K562 (cell line): ENCODE results near the gene OR8B8. TPM values are rescaled to one million over a fixed set of nuclear protein-coding genes. Genes with fewer than 3 reads are reported as not detected.

Experiments
- ATAC-seq: fragments of 200-7000 bp; cut with Tn5 transposase; 3 replicates; pipeline ENCODE4 v1.9.1; 2020; ENCODE audit warnings: moderate library complexity
- BruUV-seq: library from RNA; stranded (reverse); fragments of 400-500 nt; replicated peaks from 2 replicates; lab custom pipeline; 2021; lab: Mats Ljungman, UMichigan
- CTCF ChIA-PET: fragments of 300-600 bp; formaldehyde crosslinking; extraction: SDS; loops from one replicate; lab custom pipeline; 2021; ENCODE audit warnings: low intra/inter-chr PET ratio; lab: Yijun Ruan, JAX
- POLR2A ChIA-PET: fragments of 300-600, 350-650 bp; sonication (Branson Sonifier 250); formaldehyde crosslinking; extraction: SDS; loops from one replicate; lab custom pipeline; 2021; ENCODE audit warnings: antibody characterized with exemption, inconsistent platforms; lab: Yijun Ruan, JAX
- DNase-seq, 4 experiments: peaks; one replicate each; pipeline versions ENCODE4 v3.0.0 to v3.0.0-alpha.2; 2011 to 2018; ENCODE audit warnings: low spot score in 3 of 4, mixed read lengths in 3 of 4; ENCODE audit errors: extremely low read depth in 1 of 4
- FAIRE-seq: peaks from 2 replicates; lab custom pipeline; 2011; peaks lifted over from hg19 to GRCh38; lab: Jason Lieb, UNC
- H2AFZ ChIP-seq: 2 replicates; pipeline ENCODE4 v1.6.0; 2011; ENCODE audit warnings: low read depth, low read length, control low read depth, inconsistent platforms
- H3K27ac ChIP-seq: fragments of 200-600 bp; 3 replicates; pipeline ENCODE4 v1.8.0; 2011; ENCODE audit warnings: low read depth, mild to moderate bottlenecking, control low read depth, inconsistent platforms, low read length, moderate library complexity, mixed read lengths; ENCODE audit errors: extremely low read depth
- H3K27me3 ChIP-seq, 2 experiments: fragments of 300-600 bp in 1 of 2; 2 replicates in 1 of 2; 3 replicates in 1 of 2; pipeline versions ENCODE4 v1.6.0 to v1.8.0; 2011; ENCODE audit warnings: inconsistent platforms in 2 of 2, low read length in 2 of 2, mild to moderate bottlenecking in 1 of 2, mixed read lengths in 1 of 2, moderate library complexity in 1 of 2; ENCODE audit not compliant: control insufficient read depth in 2 of 2, insufficient read depth in 2 of 2
- H3K36me3 ChIP-seq: fragments of 300-600 bp; 3 replicates; pipeline ENCODE4 v1.8.0; 2011; ENCODE audit warnings: mild to moderate bottlenecking, low read length, inconsistent platforms; ENCODE audit not compliant: control insufficient read depth, insufficient read depth
- H3K4me1 ChIP-seq, 2 experiments: fragments of 200-600 bp in 1 of 2; replicated peaks in 1 of 2; 2 replicates in 1 of 2; 3 replicates in 1 of 2; pipeline versions ENCODE4 v1.5.1 to v1.8.0; 2011; ENCODE audit warnings: inconsistent platforms in 2 of 2, low read length in 2 of 2, mild to moderate bottlenecking in 1 of 2, mixed read lengths in 1 of 2, moderate library complexity in 1 of 2; ENCODE audit not compliant: control insufficient read depth in 2 of 2, insufficient read depth in 2 of 2
- H3K4me2 ChIP-seq: 2 replicates; pipeline ENCODE4 v1.6.1; 2011; ENCODE audit warnings: low read length, control low read depth, inconsistent platforms, mixed read lengths; ENCODE audit not compliant: insufficient read depth
- H3K4me3 ChIP-seq: fragments of 200-600 bp; sonication (generic), shearing (Covaris generic); 2 replicates; pipeline ENCODE4 v1.5.1; 2016; ENCODE audit warnings: control low read depth, inconsistent platforms
- H3K79me2 ChIP-seq: fragments of 200-600 bp; 3 replicates; pipeline ENCODE4 v1.8.0; 2011; ENCODE audit warnings: low read length, inconsistent platforms; ENCODE audit not compliant: control insufficient read depth, insufficient read depth
- H3K9ac ChIP-seq, 2 experiments: 2 replicates each; pipeline versions ENCODE4 v1.6.0 to v1.6.1; 2011; ENCODE audit warnings: low read depth in 2 of 2, low read length in 2 of 2, control low read depth in 1 of 2, inconsistent platforms in 1 of 2, mild to moderate bottlenecking in 1 of 2, mixed read lengths in 1 of 2; ENCODE audit not compliant: insufficient read depth in 1 of 2
- H3K9me1 ChIP-seq: one replicate; pipeline ENCODE4 v1.6.0; 2011; ENCODE audit warnings: inconsistent platforms, mild to moderate bottlenecking, low read length, moderate library complexity; ENCODE audit not compliant: control insufficient read depth, insufficient read depth
- H3K9me3 ChIP-seq: replicated peaks from 2 replicates; pipeline ENCODE4 v1.5.1; 2011; ENCODE audit warnings: low read depth, low read length, inconsistent platforms; ENCODE audit not compliant: control insufficient read depth, insufficient read depth
- H4K20me1 ChIP-seq: replicated peaks from 2 replicates; pipeline ENCODE4 v1.6.1; 2011; ENCODE audit warnings: low read length, inconsistent platforms, mixed read lengths; ENCODE audit not compliant: control insufficient read depth, insufficient read depth
- CBFA2T2 ChIP-seq: fragments of 450-650 bp; conservative IDR thresholded peaks from 2 replicates; pipeline ENCODE4 v1.6.1; 2017; ENCODE audit warnings: mild to moderate bottlenecking
- DDX20 ChIP-seq: fragments of 450-650 bp; IDR thresholded peaks from 2 replicates; pipeline ENCODE4 v1.6.1; 2016; ENCODE audit warnings: missing genetic modification characterization, low read depth, mild to moderate bottlenecking, missing compliant biosample characterization, moderate library complexity
- EHMT2 ChIP-seq: fragments of 450-650 bp; IDR thresholded peaks from 2 replicates; pipeline ENCODE4 v1.6.1; 2018; ENCODE audit warnings: antibody characterized with exemption
- GABPB1 ChIP-seq: sonication (generic); formaldehyde crosslinking; IDR thresholded peaks from 2 replicates; pipeline ENCODE4 v1.8.0; 2022; ENCODE audit warnings: mild to moderate bottlenecking, missing genetic modification reagents
- HINFP ChIP-seq: fragments of 450-650 bp; conservative IDR thresholded peaks from 2 replicates; pipeline ENCODE4 v1.6.1; 2016; ENCODE audit warnings: missing genetic modification characterization, low read depth, mild to moderate bottlenecking, control low read depth, missing compliant biosample characterization
- MAFG ChIP-seq: fragments of 450-650 bp; conservative IDR thresholded peaks from 2 replicates; pipeline ENCODE4 v1.6.1; 2016; ENCODE audit warnings: missing genetic modification characterization, missing compliant biosample characterization
- MAFK ChIP-seq: IDR thresholded peaks from 2 replicates; pipeline ENCODE4 v1.6.1; 2011; ENCODE audit warnings: low read length, improper control_type of control experiment
- RBM39 ChIP-seq: fragments of 200-400 bp; formaldehyde crosslinking; optimal IDR thresholded peaks from 2 replicates; pipeline ENCODE3; 2018; ENCODE audit warnings: low read depth, low read length
- TCF15 ChIP-seq: fragments of 250-450 bp; sonication (Bioruptor Pico); IDR thresholded peaks from 2 replicates; pipeline ENCODE4 v1.8.0; 2022; ENCODE audit warnings: moderate library complexity, mild to moderate bottlenecking, inconsistent platforms
- ZKSCAN3 ChIP-seq: fragments of 250-450 bp; sonication (Bioruptor Pico); IDR thresholded peaks from 2 replicates; pipeline ENCODE4 v1.4.0; 2020
- ZNF586 ChIP-seq: fragments of 450-650 bp; formaldehyde crosslinking; conservative IDR thresholded peaks from 2 replicates; pipeline ENCODE4 v1.4.0; 2020; ENCODE audit warnings: mild to moderate bottlenecking, moderate library complexity
- ZNF695 ChIP-seq: fragments of 450-650 bp; formaldehyde crosslinking; IDR thresholded peaks from 2 replicates; pipeline ENCODE4 v1.4.0; 2020; ENCODE audit warnings: mild to moderate bottlenecking, moderate library complexity
- ZNF717 ChIP-seq: fragments of 250-450 bp; sonication (Bioruptor Pico); IDR thresholded peaks from 2 replicates; pipeline ENCODE4 v1.5.0; 2021
- WGBS: fragments of 100-300 bp; shearing (Covaris generic); methylation state at CpG from one replicate; pipeline ENCODE4 v1.1.6; 2016; ENCODE audit warnings: low coverage, mixed read lengths; ENCODE audit not compliant: insufficient coverage; ENCODE audit errors: missing lambda C conversion rate; 5-methylcytosine and 5-hydroxymethylcytosine counted together
- in situ Hi-C: fragments of 300-500 bp; cut with MboI; formaldehyde crosslinking; loops from 4 replicates; pipeline ENCODE4 v1.15.0; 2018; ENCODE audit warnings: inconsistent platforms, mixed read lengths
- intact Hi-C: fragments of 100-400 bp; cut with micrococcal nuclease; formaldehyde crosslinking; loops from 2 replicates; pipeline ENCODE4 v1.14.2; 2022
- polyA plus RNA-seq, 8 experiments: library from polyadenylated mRNA; depleted of rRNA in 4 of 8; stranded (reverse) in 5 of 8; unstranded in 3 of 8; fragments of >200 nt; fragmentation: Nextera tagmentation in 2 of 8; fragmentation: Illumina TruSeq in 1 of 8; extraction: Ambion mirVana in 2 of 8; extraction: Trizol in 1 of 8; gene quantifications; 2 replicates each; pipeline versions ENCODE4 v1.2.1 to v1.2.3, GENCODE V29; 2011 to 2014; ENCODE audit warnings: inconsistent platforms in 1 of 8, missing spikeins in 1 of 8
- total RNA-seq, 7 experiments: library from RNA; depleted of rRNA in 6 of 7; stranded (reverse); fragments of >200 nt in 6 of 7; fragmentation: Illumina TruSeq in 2 of 7; extraction: Trizol in 2 of 7; gene quantifications; 2 replicates each; pipeline versions ENCODE4 v1.2.1 to v1.2.3, GENCODE V29; 2011 to 2021; ENCODE audit warnings: low replicate concordance in 1 of 7
- TF ChIP-seq, protein P1 (sequence below): sonication (generic); formaldehyde crosslinking; IDR thresholded peaks from 2 replicates; pipeline ENCODE4 v1.8.0; 2022; ENCODE audit warnings: missing genetic modification reagents, mild to moderate bottlenecking, borderline replicate concordance
- TF ChIP-seq, protein P2 (sequence below): fragments of 250-450 bp; sonication (Bioruptor Pico); IDR thresholded peaks from 2 replicates; pipeline ENCODE4 v1.4.0; 2020; ENCODE audit warnings: mild to moderate bottlenecking, moderate library complexity, borderline replicate concordance

Gene OR8B8
- total and polyA plus RNA-seq, 9 of the 15 experiments (the other 6 are each of a cell fraction or from before 2014, with no cell fraction given), result 0.18 TPM; not detected in 8

DNA sequence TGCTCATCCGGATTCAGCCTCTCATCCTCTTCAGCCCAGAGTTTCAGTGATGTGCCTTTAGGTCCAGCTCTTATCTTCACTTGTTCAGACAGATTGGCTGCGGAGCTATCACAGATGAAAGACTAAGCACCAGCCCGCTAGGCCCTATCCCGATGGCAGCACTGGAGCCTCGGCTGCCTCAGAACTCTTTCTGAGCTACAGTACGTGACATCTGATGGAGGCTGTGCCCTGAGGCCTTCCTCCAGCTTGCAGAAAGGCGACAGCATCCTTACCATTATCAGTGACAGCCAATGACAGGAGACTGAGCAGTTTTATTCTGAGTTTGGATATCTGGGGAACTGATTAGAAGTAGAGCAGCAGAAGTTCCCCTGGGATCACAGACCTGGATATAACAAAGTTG is 4.0 kb downstream of the OR8B8 start:
- intact Hi-C loops (no loop called here), in situ Hi-C loops (no loop called here)
- CTCF ChIA-PET, result no interaction called here
- POLR2A ChIA-PET, result interaction anchor here (0.6 to 2.3 kb wide), 2 partner anchors 28 to 380 kb away, joined by 4 to 7 read pairs; no protein-coding TSS in a partner anchor
- no peak overlapping the region for H3K4me3 ChIP-seq
- 20% methylated on average over 7 of the region's 7 CpGs for WGBS
- no peak for TF ChIP-seq TCF15
- no peak for TF ChIP-seq HINFP
- no peak for TF ChIP-seq CBFA2T2
- no peak for TF ChIP-seq ZNF586
- no peak for TF ChIP-seq RBM39
- TF ChIP-seq EHMT2, result no peak
- TF ChIP-seq ZNF717 (CRISPR knock-in tag), result no peak
- TF ChIP-seq, protein P1, sequence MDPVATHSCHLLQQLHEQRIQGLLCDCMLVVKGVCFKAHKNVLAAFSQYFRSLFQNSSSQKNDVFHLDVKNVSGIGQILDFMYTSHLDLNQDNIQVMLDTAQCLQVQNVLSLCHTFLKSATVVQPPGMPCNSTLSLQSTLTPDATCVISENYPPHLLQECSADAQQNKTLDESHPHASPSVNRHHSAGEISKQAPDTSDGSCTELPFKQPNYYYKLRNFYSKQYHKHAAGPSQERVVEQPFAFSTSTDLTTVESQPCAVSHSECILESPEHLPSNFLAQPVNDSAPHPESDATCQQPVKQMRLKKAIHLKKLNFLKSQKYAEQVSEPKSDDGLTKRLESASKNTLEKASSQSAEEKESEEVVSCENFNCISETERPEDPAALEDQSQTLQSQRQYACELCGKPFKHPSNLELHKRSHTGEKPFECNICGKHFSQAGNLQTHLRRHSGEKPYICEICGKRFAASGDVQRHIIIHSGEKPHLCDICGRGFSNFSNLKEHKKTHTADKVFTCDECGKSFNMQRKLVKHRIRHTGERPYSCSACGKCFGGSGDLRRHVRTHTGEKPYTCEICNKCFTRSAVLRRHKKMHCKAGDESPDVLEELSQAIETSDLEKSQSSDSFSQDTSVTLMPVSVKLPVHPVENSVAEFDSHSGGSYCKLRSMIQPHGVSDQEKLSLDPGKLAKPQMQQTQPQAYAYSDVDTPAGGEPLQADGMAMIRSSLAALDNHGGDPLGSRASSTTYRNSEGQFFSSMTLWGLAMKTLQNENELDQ (CRISPR knock-in tag), result no peak
- no peak for TF ChIP-seq DDX20
- TF ChIP-seq, protein P2, sequence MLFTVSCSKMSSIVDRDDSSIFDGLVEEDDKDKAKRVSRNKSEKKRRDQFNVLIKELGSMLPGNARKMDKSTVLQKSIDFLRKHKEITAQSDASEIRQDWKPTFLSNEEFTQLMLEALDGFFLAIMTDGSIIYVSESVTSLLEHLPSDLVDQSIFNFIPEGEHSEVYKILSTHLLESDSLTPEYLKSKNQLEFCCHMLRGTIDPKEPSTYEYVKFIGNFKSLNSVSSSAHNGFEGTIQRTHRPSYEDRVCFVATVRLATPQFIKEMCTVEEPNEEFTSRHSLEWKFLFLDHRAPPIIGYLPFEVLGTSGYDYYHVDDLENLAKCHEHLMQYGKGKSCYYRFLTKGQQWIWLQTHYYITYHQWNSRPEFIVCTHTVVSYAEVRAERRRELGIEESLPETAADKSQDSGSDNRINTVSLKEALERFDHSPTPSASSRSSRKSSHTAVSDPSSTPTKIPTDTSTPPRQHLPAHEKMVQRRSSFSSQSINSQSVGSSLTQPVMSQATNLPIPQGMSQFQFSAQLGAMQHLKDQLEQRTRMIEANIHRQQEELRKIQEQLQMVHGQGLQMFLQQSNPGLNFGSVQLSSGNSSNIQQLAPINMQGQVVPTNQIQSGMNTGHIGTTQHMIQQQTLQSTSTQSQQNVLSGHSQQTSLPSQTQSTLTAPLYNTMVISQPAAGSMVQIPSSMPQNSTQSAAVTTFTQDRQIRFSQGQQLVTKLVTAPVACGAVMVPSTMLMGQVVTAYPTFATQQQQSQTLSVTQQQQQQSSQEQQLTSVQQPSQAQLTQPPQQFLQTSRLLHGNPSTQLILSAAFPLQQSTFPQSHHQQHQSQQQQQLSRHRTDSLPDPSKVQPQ (CRISPR knock-in tag), result no peak
- no peak for TF ChIP-seq GABPB1 (CRISPR knock-in tag)
- TF ChIP-seq MAFG (tag), result no peak
- TF ChIP-seq ZNF695 (CRISPR knock-in tag), result no peak
- no peak for TF ChIP-seq ZKSCAN3 (CRISPR knock-in tag)
- TF ChIP-seq MAFK, result no peak
- H3K27ac ChIP-seq, result no peak overlapping the region
- no peak overlapping the region for H3K9ac ChIP-seq
- no peaks in the 10 kb centered on the region for H3K36me3 ChIP-seq
- H3K4me2 ChIP-seq, result no peak overlapping the region
- no peak for FAIRE-seq
- peak in 1 of 4 experiments; percentile 13 for DNase-seq
- H3K9me1 ChIP-seq, result no peaks in the 10 kb centered on the region
- no peaks in the 10 kb centered on the region for H3K9me3 ChIP-seq
- peaks cover 0 to 17% of the 10 kb centered on the region in 2 experiments; a peak in 2 of 5 replicates for H3K4me1 ChIP-seq
- no peak overlapping the region for H2AFZ ChIP-seq
- H4K20me1 ChIP-seq, result no peaks in the 10 kb centered on the region
- no peak for ATAC-seq
- no peaks in the 10 kb centered on the region for H3K27me3 ChIP-seq
- BruUV-seq, result no TSS peak
- no peaks in the 10 kb centered on the region for H3K79me2 ChIP-seq
